8988T (cell line): ENCODE results near the gene IGF2R.
"Not testable (repeated sequence)": the region's sequence is repeated elsewhere in the genome, so short reads cannot be mapped to it uniquely, and the experiment has no call there.

ENCODE experiments used
- DNase-seq: peaks from one replicate; pipeline ENCODE4 v3.0.0; 2011

IGF2R gene

GRCh38 chr6:160130729-160131484 lies 162.0 kb downstream of the IGF2R start:
- DNase-seq: no peak

GRCh38 chr6:160131636-160132296 lies 162.9 kb downstream of the IGF2R start:
- DNase-seq: no peak

DNA sequence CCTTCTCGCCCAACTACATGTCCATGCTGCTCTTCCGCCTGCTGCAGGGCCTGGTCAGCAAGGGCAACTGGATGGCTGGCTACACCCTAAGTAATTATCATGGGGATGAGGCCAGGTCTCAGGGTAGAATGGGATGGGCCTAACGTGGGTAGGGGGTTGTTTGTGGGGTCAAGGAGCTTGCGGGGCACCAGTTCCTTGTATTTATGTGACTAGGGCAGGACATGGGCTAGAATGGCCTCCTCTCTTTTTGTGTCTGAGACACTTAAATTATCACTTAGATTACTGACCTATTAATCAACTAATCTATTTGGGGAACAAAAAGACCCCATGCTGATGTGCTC lies 163.4 kb downstream of the IGF2R start:
- no peak for DNase-seq

GRCh38 chr6:160132776-160133338 lies 164.0 kb downstream of the IGF2R start:
- no peak for DNase-seq

DNA sequence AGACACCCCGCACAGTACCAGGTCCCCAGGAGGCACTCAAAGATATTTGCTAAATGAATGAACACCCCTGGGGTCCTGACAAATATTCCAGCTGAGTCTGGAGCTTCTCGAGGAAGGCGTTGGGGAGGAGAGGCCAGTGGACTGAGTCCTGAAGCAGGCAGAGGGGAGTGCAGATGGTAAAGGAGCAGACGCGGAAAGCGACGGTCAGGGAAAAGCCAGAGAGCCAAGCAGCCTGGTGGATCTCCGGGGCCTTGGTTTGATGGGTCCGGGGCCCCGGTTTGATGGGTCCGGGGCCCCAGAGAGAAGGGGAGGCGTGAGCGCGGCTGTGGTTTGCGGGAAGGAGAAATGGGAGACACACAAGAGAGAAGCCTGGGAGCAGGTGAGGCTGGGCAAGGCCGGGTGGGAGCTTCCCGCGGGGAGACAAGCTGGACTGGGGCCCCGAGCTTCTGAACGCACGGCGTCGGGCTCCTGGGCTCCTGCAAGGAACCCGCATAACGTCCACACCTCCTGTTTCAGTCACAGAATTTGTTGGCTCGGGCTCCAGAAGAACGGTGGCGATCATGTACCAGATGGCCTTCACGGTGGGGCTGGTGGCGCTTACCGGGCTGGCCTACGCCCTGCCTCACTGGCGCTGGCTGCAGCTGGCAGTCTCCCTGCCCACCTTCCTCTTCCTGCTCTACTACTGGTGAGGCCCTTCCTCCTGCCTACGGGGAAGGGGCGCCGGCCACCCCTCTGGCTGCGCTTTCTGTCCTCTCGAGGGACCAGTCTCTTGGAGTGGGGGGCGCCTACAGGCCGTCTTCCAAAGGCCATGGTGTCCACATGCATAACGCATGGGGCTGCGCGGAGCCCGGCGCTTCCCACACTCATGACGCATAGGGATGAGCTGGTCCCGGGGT lies 164.8 kb downstream of the IGF2R start:
- DNase-seq: no peak

GRCh38 chr6:160134337-160134751 lies 165.5 kb downstream of the IGF2R start:
- not testable (repeated sequence) for DNase-seq

DNA sequence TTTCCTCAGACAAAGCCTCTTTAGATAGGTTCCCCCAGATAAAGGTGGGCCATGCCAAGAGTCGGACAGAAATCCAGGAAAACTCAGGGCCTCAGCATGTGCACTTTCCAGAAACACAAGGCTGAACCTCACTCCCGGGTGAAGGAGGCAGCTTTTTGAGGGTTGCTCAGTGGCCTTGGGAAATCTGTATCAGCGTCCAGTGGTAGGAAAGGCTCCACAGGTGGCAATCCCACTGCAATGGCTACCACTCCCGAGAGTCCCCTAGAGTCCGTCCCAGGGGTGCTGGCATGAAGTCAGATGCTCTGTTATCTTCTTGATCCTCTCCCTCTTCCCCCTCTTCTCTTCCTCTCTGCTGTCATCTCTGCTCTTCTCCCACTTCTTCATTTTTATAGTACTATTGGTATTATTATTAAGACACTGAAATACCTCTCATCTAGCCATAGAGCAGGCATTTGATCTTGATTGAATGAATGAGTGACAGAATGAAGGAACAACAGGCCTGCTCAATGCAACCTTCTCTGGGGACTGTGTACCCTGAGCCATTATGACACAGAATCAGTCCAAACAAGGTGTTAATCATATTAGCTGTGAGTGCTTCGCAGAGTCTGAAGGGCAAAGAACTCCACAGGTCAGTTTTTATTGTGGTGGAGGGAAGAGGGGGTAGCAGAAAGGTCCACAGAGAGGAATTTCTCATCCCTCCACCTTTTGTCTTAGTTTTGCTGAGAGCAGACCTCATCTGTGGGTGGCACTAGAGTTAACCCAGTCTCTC lies 166.1 kb downstream of the IGF2R start:
- DNase-seq: no peak

DNA sequence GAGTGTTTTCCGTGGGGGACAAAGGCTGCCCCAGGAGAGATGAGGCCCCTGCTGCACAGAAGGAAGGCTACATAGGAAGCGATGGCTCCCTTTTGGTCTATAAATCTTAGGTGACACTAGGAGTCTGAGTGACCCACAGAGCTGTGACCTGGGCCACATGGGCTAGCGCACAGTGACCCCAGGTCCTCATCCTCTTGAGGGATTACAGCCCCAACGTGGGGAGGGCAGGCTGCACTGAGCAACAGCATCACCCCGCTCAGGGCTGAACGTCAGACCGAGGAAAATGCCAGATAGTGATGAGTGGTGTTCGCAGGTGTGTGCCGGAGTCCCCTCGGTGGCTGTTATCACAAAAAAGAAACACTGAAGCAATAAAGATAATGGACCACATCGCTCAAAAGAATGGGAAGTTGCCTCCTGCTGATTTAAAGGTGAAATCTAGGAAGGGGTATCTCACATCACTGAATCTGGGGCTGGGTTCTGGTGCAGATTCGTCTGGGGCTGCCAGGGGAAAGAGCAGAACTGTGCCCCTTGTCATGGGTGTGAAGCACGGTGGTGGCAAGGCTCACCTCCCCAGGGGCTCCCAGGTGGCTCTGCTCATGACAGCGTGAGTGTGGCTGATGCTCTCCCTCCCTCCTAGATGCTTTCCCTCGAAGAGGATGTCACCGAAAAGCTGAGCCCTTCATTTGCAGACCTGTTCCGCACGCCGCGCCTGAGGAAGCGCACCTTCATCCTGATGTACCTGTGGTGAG lies 167.2 kb downstream of the IGF2R start:
- no peak for DNase-seq

- DNase-seq: no peak
Observed at GRCh38 chr6:160137130-160137988, 168.5 kb downstream of the IGF2R start.

DNA sequence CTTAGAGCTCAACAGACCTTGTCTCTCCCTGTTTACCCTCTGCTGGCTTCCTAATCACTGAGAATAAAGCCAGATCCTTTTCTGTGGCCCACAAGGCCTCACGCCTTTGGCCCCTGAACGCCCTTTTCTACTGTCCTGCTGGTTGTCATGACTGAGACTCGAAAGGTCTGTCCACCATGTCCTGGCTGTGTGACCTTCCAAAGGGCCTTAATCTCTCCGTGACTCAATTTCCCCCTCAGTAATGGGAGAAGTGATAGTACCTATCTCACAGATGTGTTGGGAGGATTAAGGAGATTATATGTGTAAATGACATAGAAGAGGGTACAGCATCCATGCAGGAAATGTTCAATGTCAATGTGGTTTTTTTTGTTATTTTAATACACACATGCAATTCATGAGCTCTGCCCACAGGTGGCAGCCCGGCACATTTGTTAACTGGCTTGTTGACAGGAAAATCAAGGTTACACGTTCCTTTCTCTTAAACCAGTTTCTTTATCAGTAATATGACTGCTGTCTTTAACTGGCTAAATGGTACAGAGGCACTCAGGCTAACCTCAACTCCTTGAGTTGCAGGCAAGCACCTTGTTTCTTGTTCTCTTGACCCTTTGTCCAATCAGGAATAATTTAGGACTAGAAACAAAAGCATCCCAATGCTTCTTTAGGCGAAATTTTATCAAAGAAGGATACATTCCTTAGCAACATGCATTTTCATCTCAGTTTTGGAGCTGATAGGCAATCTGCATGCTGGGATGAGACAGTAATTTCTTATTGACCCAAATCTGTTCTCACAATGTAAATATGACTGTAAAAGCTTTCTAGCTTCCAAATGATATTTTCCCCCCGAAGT lies 169.3 kb downstream of the IGF2R start:
- DNase-seq: no peak

GRCh38 chr6:160138839-160139419 lies 170.0 kb downstream of the IGF2R start:
- DNase-seq: no peak

DNA sequence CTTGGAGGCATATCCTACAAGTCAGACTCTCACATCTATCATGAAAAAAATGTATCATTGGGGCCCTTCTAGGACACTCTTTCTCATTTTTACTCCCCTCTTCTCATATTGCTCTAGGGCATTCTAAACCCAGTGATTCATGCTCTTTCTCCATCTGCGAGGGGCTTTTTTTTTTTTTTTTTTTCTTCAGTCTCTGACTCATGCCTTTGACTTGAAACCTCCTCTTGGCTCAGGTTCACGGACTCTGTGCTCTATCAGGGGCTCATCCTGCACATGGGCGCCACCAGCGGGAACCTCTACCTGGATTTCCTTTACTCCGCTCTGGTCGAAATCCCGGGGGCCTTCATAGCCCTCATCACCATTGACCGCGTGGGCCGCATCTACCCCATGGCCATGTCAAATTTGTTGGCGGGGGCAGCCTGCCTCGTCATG lies 170.6 kb downstream of the IGF2R start:
- DNase-seq: no peak

- DNase-seq: not testable (repeated sequence)
Observed at GRCh38 chr6:160140493-160140892, 171.6 kb downstream of the IGF2R start.

DNA sequence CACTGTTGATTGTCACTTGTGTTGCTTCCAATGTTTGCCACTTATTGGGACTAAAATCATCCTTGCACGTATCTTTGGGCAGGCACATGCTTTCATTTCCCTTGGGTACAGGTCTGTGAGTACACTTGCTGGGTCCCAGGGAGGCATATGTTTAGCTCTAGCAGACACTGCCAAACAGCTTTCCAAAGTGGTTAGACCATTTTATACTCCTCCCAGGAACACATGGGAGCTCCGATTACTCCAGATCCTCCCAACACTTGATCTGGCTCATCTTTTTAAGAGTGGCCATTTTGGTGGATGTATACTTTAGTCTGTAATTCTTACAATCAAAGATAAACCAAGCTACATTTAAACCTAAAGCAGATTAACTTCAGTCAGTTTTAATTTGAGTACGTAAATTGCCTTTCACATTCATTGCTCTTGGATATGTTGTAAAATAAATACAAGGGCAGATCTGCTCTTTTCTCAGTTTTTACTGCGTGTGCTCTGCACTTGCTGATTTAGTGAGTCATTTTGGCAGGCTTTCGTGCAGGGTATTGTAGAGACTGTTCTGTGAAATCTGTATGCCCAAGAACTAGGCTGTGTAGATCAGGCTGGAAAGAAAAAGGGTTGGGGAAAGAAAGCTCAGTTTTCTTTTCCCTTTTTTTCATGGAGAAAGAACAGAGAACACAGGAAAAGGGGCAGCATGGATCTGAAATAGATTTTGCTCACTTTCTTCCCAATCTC lies 172.3 kb downstream of the IGF2R start:
- DNase-seq: no peak

DNA sequence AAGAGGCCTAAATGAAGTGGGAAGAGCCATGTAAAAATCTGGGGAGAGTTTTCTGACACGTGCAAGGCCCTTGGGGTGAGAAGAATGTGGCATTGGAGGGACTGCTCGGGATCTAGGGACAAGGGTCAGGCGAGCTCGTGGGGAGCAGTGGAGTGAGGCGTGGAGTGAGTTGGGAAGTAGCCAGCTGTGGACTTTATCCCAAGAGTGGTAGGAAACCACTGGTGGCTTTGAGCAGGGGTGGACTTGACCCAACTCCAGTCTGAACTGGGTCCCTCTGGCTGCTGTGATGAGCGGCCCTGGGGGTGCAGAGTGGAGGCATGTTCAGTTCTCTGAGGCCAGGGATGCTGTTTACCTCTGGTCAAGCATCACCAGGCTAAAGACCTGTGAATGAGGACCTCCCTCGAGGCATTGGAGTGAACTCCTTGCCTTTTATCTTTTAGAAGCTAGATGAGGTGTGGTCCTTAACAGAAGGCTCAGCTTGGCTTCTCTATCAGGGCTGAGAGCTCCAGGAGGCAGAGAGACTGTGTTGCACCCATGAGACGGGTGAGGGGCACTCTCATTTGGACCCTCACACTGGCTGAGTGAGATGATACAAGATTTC lies 173.3 kb downstream of the IGF2R start:
- no peak for DNase-seq

DNA sequence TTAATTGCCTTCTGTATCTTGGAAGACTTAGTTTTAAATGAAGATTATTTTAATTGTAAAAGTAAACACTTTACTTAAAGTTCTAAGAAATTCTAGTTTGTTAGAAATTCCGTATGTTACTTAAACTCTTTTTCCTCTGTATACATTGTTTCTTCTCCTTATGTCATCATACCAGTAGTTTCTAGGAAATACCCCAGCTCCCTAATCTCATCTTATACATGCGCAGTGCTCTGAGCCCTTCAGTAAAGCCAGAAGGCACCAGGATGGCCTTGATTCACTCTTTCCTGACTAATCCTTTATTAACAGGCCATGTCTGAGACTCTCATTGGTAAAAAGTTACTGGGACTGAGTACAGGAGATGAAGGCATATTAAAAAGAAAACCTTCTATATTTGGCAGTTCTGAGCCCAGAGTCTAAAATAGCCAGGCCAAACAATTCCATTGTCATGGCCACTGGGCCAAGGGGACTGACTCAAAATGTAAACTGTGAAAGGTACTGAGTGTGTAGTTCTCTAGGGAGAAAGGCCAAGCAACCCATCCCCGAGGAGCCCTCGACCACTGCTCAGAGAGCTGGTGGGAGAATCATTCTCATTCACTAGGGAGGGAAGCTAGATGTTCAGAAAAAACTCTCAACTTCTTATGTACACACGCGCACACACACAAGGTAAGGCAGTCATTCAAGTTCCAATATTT lies 177.7 kb downstream of the IGF2R start:
- no peak for DNase-seq

GRCh38 chr6:160147146-160147536 lies 178.3 kb downstream of the IGF2R start:
- DNase-seq: no peak

DNA sequence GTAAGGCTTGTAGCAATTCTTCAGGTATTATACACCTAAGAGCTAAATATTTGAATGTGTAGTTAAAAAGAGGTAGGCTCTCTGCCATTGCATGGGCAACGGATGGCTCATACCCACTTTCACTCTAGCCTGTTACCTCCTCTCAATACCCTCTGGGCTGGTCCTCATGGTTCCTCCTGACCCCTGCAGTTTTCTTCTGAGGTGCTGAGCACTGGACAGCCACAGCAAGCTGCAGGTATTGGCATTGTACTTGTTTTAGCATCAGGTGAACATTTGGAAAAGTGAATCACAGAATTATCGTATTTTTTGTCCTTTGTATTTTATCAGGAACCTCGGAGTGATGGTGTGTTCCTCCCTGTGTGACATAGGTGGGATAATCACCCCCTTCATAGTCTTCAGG lies 185.6 kb downstream of the IGF2R start:
- no peak for DNase-seq
